ENCODE results near the gene BLVRA. TPM values are rescaled to one million over a fixed set of nuclear protein-coding genes. Genes with fewer than 3 reads are reported as not detected.

Gene BLVRA
- total RNA-seq, 1 experiment from 2014 or later, result 29.7 TPM

DNA sequence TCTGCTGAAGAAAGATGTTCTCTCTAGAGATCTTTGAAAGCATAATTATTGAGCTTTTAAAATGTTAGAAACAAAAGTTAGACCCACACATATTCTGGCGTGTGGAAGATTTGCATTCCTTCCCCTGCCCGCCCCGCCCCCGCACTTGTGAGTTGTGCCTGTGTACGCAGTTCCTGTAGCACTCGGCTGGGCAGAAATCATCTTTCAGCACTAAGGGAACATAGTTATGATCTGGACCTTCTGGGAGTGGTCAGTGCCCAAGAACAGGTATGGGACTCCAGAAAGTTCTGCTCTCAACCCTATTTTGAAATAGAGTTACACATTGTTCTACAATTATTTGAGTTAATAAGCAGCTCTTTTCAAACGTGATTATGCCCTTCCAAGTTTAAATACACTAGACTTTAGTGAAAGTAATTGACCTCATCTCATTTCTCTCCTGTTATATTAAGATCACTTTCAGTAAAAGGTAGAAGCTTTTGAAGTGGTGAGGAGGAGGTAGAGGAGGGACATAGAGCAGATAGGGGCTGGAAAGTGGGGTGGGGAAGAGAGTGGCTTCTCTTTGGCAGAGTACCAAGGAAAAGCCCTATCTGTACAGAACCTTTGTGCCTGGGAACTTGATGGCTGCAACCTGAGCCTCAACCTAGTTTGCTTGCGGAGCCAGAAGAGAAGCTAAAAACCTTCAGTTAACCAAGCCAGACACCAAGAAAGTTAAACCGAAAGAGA is 5.7 kb downstream of the BLVRA start:
- Histone ChIP-seq H3K4me1 (ENCODE audit: control insufficient read depth in 1 of 2, insufficient read depth in 2 of 2, low read length in 2 of 2) (peaks cover 47 to 57% of the 10 kb centered on the region in 2 experiments), H3K36me3 (ENCODE audit: control insufficient read depth in 1 of 2, insufficient read depth in 2 of 2, low read length in 2 of 2) (no peaks in the 10 kb centered on the region), H3K79me2 (ENCODE audit: insufficient read depth, low read length) (no peaks in the 10 kb centered on the region), H3K9me3 (ENCODE audit: control insufficient read depth in 1 of 2, insufficient read depth in 1 of 2, low read depth in 1 of 2, low read length in 2 of 2) (no peaks in the 10 kb centered on the region), H3K27me3 (ENCODE audit: insufficient read depth, low read length) (no peaks in the 10 kb centered on the region), H3K4me3 (replicated peaks in 1 of 2; ENCODE audit: low read depth in 1 of 2, low read length in 2 of 2) (0 out of 4 replicates have a peak overlapping the region, but pooled peaks of 1 of the 2 experiments have one; percentile 18), H3K4me2 (ENCODE audit: low read length) (peak overlapping the region; percentile 56), H3K9me2 (ENCODE audit: insufficient read depth) (no peaks in the 10 kb centered on the region), H3K9ac (ENCODE audit: low read length) (peak overlapping the region; percentile 17; the same call in 1 of the 2 replicates), H3K27ac (ENCODE audit: low read depth, low read length) (no peak overlapping the region), H2AFZ (ENCODE audit: low read depth, low read length, poor library complexity, severe bottlenecking) (no peak overlapping the region), H4K20me1 (ENCODE audit: insufficient read depth) (no peaks in the 10 kb centered on the region)
- CTCF ChIA-PET, result no interaction called here
- POLR2A ChIA-PET, result no interaction called here
- RAD21 ChIA-PET (ENCODE audit: low non-redundant PET in 1 of 2, low total read pairs in 2 of 2, uncharacterized antibody in 2 of 2, unreplicated experiment in 2 of 2), result no interaction called here
- DNase-seq (ENCODE audit: low read depth, low spot score) (no peak), ATAC-seq (no peak)
- no TSS peak for BruUV-seq (replicated peaks)
- TF ChIP-seq EGR1 (IDR thresholded peaks at IDR 0.05; ENCODE audit: low read depth) (peak; percentile 71), POLR2AphosphoS5 (IDR thresholded peaks at IDR 0.05; ENCODE audit: low read depth, low read length) (no peak)
- intact Hi-C loops (cut with micrococcal nuclease), result no loop called here

DNA sequence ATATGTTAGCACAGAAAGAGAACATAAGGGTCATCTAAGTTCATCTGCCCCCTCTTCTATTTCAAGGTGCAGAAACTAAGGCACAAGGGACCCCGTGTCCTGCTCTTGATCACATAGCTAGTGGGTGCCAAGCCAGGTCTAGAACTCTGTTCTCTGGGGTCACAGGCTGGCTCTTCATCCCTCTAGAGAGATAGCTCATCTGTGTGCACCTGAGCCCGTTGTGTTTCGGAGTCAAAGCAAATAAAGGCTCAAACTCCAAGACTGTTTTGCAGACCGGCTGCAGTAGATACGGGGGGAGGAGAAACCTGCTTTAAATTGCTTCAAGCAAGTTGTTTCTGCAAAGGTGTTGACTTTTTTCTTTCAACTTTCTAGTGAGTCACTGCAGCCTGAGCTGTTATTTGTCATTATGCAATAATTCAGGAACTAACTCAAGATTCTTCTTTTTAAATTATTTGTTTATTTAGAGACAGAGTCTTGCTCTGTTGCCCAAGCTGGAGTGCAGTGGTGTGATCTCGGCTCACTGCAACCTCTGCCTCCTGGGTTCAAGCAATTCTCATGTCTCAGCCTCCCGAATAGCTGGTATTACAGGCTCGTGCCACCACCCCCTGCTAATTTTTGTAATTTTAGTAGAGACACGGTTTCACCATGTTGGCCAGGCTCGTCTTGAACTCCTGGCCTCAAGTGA is 6.5 kb downstream of the BLVRA start:
- ChIA-PET POLR2A (no interaction called here), RAD21 (ENCODE audit: low non-redundant PET in 1 of 2, low total read pairs in 2 of 2, uncharacterized antibody in 2 of 2, unreplicated experiment in 2 of 2) (no interaction called here), CTCF (no interaction called here)
- no peaks in the 10 kb centered on the region for H3K79me2 ChIP-seq (ENCODE audit: insufficient read depth, low read length)
- peaks cover 40 to 49% of the 10 kb centered on the region in 2 experiments for H3K4me1 ChIP-seq (ENCODE audit: control insufficient read depth in 1 of 2, insufficient read depth in 2 of 2, low read length in 2 of 2)
- no peaks in the 10 kb centered on the region for H3K9me3 ChIP-seq (ENCODE audit: control insufficient read depth in 1 of 2, insufficient read depth in 1 of 2, low read depth in 1 of 2, low read length in 2 of 2)
- 0 out of 2 replicates have a peak overlapping the region, but pooled peaks have one; percentile 17 for H3K9ac ChIP-seq (ENCODE audit: low read length)
- intact Hi-C loops (cut with micrococcal nuclease), result no loop called here
- no peak overlapping the region for H2AFZ ChIP-seq (ENCODE audit: low read depth, low read length, poor library complexity, severe bottlenecking)
- no peaks in the 10 kb centered on the region for H4K20me1 ChIP-seq (ENCODE audit: insufficient read depth)
- H3K4me3 ChIP-seq (replicated peaks in 1 of 2; ENCODE audit: low read depth in 1 of 2, low read length in 2 of 2), result no peak overlapping the region
- no TSS peak for BruUV-seq (replicated peaks)
- TF ChIP-seq CEBPB (IDR thresholded peaks at IDR 0.05; ENCODE audit: low read depth) (peak; percentile 65; the same call in 1 of the 2 replicates), EZH2phosphoT487 (IDR thresholded peaks at IDR 0.05; ENCODE audit: borderline replicate concordance) (no peak), TCF7L2 (IDR thresholded peaks at IDR 0.05; ENCODE audit: borderline replicate concordance, extremely low read depth, insufficient read depth, insufficient read length) (no peak)
- H3K27ac ChIP-seq (ENCODE audit: low read depth, low read length), result no peak overlapping the region
- H3K27me3 ChIP-seq (ENCODE audit: insufficient read depth, low read length), result no peaks in the 10 kb centered on the region
- ATAC-seq (no peak), DNase-seq (ENCODE audit: low read depth, low spot score) (no peak)
- H3K36me3 ChIP-seq (ENCODE audit: control insufficient read depth in 1 of 2, insufficient read depth in 2 of 2, low read length in 2 of 2), result no peaks in the 10 kb centered on the region
- H3K9me2 ChIP-seq (ENCODE audit: insufficient read depth), result no peaks in the 10 kb centered on the region
- H3K4me2 ChIP-seq (ENCODE audit: low read length), result peak overlapping the region; percentile 56

Measured in HCT116 (cell line).